Activated CD8-positive, alpha-beta memory T cell treated with anti-CD3 and anti-CD28 coated beads, Interleukin-2, amount 10 ng/mL, durations not matched to agents 7 days and 5 days (primary cell): ENCODE measurements around the gene RABL3. TPM values are rescaled to one million over a fixed set of nuclear protein-coding genes. Genes with fewer than 3 reads are reported as not detected.
A peak's percentile ranks its signal among the peaks of the same experiment; 100 is the strongest.
"Not testable (repeated sequence)": the region's sequence is repeated elsewhere in the genome, so short reads cannot be mapped to it uniquely, and the experiment has no call there.

ENCODE experiments used
- ATAC-seq: fragments of 150-1000 bp; cut with Tn5 transposase; one replicate; pipeline ENCODE4 v1.10.0; 2021; ENCODE audit warnings: moderate library complexity
- CTCF ChIA-PET: fragments of 350-600 bp; sonication (Branson Sonifier 250); formaldehyde crosslinking; loops from one replicate; lab custom pipeline; 2021; ENCODE audit warnings: antibody characterized with exemption; lab: Charles Lee
- DNase-seq: peaks from one replicate; pipeline ENCODE4 v3.0.0-alpha.2; 2020
- H3K27ac Mint-ChIP-seq: one replicate; pipeline ENCODE4 v1.8.0; 2021; ENCODE audit warnings: mild to moderate bottlenecking, mixed read lengths
- H3K27me3 Mint-ChIP-seq: one replicate; pipeline ENCODE4 v1.8.0; 2021; ENCODE audit warnings: mixed read lengths
- H3K36me3 Mint-ChIP-seq: one replicate; pipeline ENCODE4 v1.8.0; 2021; ENCODE audit warnings: mild to moderate bottlenecking, mixed read lengths
- H3K4me1 Mint-ChIP-seq: one replicate; pipeline ENCODE4 v1.8.0; 2021; ENCODE audit warnings: mixed read lengths
- H3K4me3 Mint-ChIP-seq: one replicate; pipeline ENCODE4 v1.8.0; 2021; ENCODE audit warnings: mild to moderate bottlenecking, moderate library complexity, mixed read lengths
- H3K9me3 Mint-ChIP-seq: one replicate; pipeline ENCODE4 v1.8.0; 2022; ENCODE audit warnings: low read depth, mixed read lengths
- total RNA-seq, 2 experiments: library from RNA; stranded (reverse); gene quantifications; one replicate each; pipeline ENCODE4 v1.2.3, GENCODE V29; 2021

RABL3 gene
- total RNA-seq, 2 experiments from 2014 or later = 18.8 to 21.0 TPM

- no peaks in the 10 kb centered on the region for H3K9me3 Mint-ChIP-seq
- H3K4me3 Mint-ChIP-seq = no peak overlapping the region
- H3K27ac Mint-ChIP-seq = no peak overlapping the region
- CTCF ChIA-PET = interaction anchor here (1.3 kb wide), 1 partner anchor 12 kb away, joined by 3 read pairs; no protein-coding TSS in a partner anchor
- peaks cover 14% of the 10 kb centered on the region for H3K4me1 Mint-ChIP-seq
- ATAC-seq (no peak), DNase-seq (no peak)
- peaks cover 9% of the 10 kb centered on the region for H3K36me3 Mint-ChIP-seq
- no peaks in the 10 kb centered on the region for H3K27me3 Mint-ChIP-seq
Observed at GRCh38 chr3:120765830-120766493, 23.6 kb upstream of the RABL3 start.

- no peak overlapping the region for H3K27ac Mint-ChIP-seq
- ATAC-seq (no peak), DNase-seq (no peak)
- CTCF ChIA-PET = interaction anchor here (1.0 kb wide), 1 partner anchor 31 kb away, joined by 3 read pairs; no protein-coding TSS in a partner anchor
- no peaks in the 10 kb centered on the region for H3K9me3 Mint-ChIP-seq
- H3K4me1 Mint-ChIP-seq = peaks cover 14% of the 10 kb centered on the region
- no peaks in the 10 kb centered on the region for H3K27me3 Mint-ChIP-seq
- no peak overlapping the region for H3K4me3 Mint-ChIP-seq
- peaks cover 17% of the 10 kb centered on the region for H3K36me3 Mint-ChIP-seq
Observed at GRCh38 chr3:120764206-120764605, 21.9 kb upstream of the RABL3 start.

- Mint-ChIP-seq H3K4me3 (no peak overlapping the region), H3K36me3 (peaks cover 20% of the 10 kb centered on the region), H3K27ac (no peak overlapping the region), H3K9me3 (no peaks in the 10 kb centered on the region), H3K4me1 (peaks cover 14% of the 10 kb centered on the region), H3K27me3 (no peaks in the 10 kb centered on the region)
- CTCF ChIA-PET = interaction anchor here (1.1 kb wide), 1 partner anchor 166 kb away, joined by 3 read pairs; no protein-coding TSS in a partner anchor
- DNase-seq = no peak
- no peak for ATAC-seq
Observed at GRCh38 chr3:120763601-120764000, 21.3 kb upstream of the RABL3 start.

GRCh38 chr3:120762615-120763014, 20.3 kb upstream of the RABL3 start:
- DNase-seq (no peak), ATAC-seq (no peak)
- Mint-ChIP-seq H3K4me3 (no peak overlapping the region), H3K27ac (no peak overlapping the region), H3K4me1 (peaks cover 12% of the 10 kb centered on the region), H3K9me3 (peaks cover 5% of the 10 kb centered on the region), H3K36me3 (peaks cover 24% of the 10 kb centered on the region), H3K27me3 (no peaks in the 10 kb centered on the region)
- CTCF ChIA-PET = interaction anchor here (1.1 kb wide), 2 partner anchors 32 to 165 kb away, joined by 3 to 4 read pairs; no protein-coding TSS in a partner anchor

- H3K9me3 Mint-ChIP-seq, CTCF ChIA-PET, DNase-seq, H3K27me3 Mint-ChIP-seq, H3K27ac Mint-ChIP-seq, H3K4me3 Mint-ChIP-seq, H3K4me1 Mint-ChIP-seq, ATAC-seq: not testable (repeated sequence)
- peaks cover 54% of the 10 kb centered on the region for H3K36me3 Mint-ChIP-seq
Observed at GRCh38 chr3:120758551-120758950, 16.2 kb upstream of the RABL3 start.

- no peaks in the 10 kb centered on the region for H3K27me3 Mint-ChIP-seq
- no peak overlapping the region for H3K4me3 Mint-ChIP-seq
- DNase-seq = no peak
- H3K36me3 Mint-ChIP-seq = peaks cover 67% of the 10 kb centered on the region
- CTCF ChIA-PET = no interaction called here
- no peak overlapping the region for H3K27ac Mint-ChIP-seq
- no peak for ATAC-seq
- H3K9me3 Mint-ChIP-seq = peaks cover 9% of the 10 kb centered on the region
- H3K4me1 Mint-ChIP-seq = peaks cover 2% of the 10 kb centered on the region
Observed at GRCh38 chr3:120756061-120756460, 13.7 kb upstream of the RABL3 start.

- Mint-ChIP-seq H3K27ac (no peak overlapping the region), H3K36me3 (peaks cover 60% of the 10 kb centered on the region), H3K4me3 (no peak overlapping the region), H3K4me1 (peaks cover 2% of the 10 kb centered on the region), H3K9me3 (peaks cover 9% of the 10 kb centered on the region), H3K27me3 (no peaks in the 10 kb centered on the region)
- CTCF ChIA-PET = interaction anchor here (0.9 to 1.2 kb wide), 2 partner anchors 12 to 41 kb away, joined by 3 to 5 read pairs; no protein-coding TSS in a partner anchor
- ATAC-seq = no peak
- DNase-seq = no peak
Observed at GRCh38 chr3:120753810-120754209, 11.5 kb upstream of the RABL3 start.

- Mint-ChIP-seq H3K27ac (no peak overlapping the region), H3K4me1 (peaks cover 2% of the 10 kb centered on the region)
- CTCF ChIA-PET = interaction anchor here (1.0 kb wide), 1 partner anchor 42 kb away, joined by 3 read pairs; no protein-coding TSS in a partner anchor
Observed at GRCh38 chr3:120752865-120753264, 10.5 kb upstream of the RABL3 start.

GRCh38 chr3:120752230-120752629, 9.9 kb upstream of the RABL3 start:
- Mint-ChIP-seq H3K27ac (no peak overlapping the region), H3K9me3 (peaks cover 4% of the 10 kb centered on the region), H3K27me3 (no peaks in the 10 kb centered on the region), H3K36me3 (peaks cover 54% of the 10 kb centered on the region), H3K4me3 (no peak overlapping the region), H3K4me1 (peaks cover 2% of the 10 kb centered on the region)
- no peak for DNase-seq
- CTCF ChIA-PET = interaction anchor here (1.0 kb wide), 1 partner anchor 43 kb away, joined by 3 read pairs; no protein-coding TSS in a partner anchor
- ATAC-seq = no peak

More at GRCh38 chr3:120752865-120753264, 10.5 kb upstream of the RABL3 start:
- H3K36me3 Mint-ChIP-seq = peaks cover 53% of the 10 kb centered on the region
- no peak for ATAC-seq
- no peak for DNase-seq
- H3K4me3 Mint-ChIP-seq = no peak overlapping the region
- H3K9me3 Mint-ChIP-seq = peaks cover 4% of the 10 kb centered on the region
- no peaks in the 10 kb centered on the region for H3K27me3 Mint-ChIP-seq

- CTCF ChIA-PET = no interaction called here
- H3K27me3 Mint-ChIP-seq = no peaks in the 10 kb centered on the region
- peaks cover 44% of the 10 kb centered on the region for H3K36me3 Mint-ChIP-seq
- ATAC-seq (no peak), DNase-seq (no peak)
- H3K4me3 Mint-ChIP-seq = no peak overlapping the region
- H3K4me1 Mint-ChIP-seq = peaks cover 2% of the 10 kb centered on the region
- no peaks in the 10 kb centered on the region for H3K9me3 Mint-ChIP-seq
- no peak overlapping the region for H3K27ac Mint-ChIP-seq
Observed at GRCh38 chr3:120749843-120750242, 7.5 kb upstream of the RABL3 start.

GRCh38 chr3:120745466-120745865, 3.1 kb upstream of the RABL3 start:
- Mint-ChIP-seq H3K36me3 (peaks cover 13% of the 10 kb centered on the region), H3K4me3 (no peak overlapping the region), H3K27me3 (no peaks in the 10 kb centered on the region), H3K9me3 (no peaks in the 10 kb centered on the region), H3K27ac (no peak overlapping the region), H3K4me1 (peaks cover 29% of the 10 kb centered on the region)
- CTCF ChIA-PET = no interaction called here
- ATAC-seq (no peak), DNase-seq (no peak)

GRCh38 chr3:120743556-120744195, 1.4 kb upstream of the RABL3 start:
- ATAC-seq (no peak), DNase-seq (no peak)
- peaks cover 12% of the 10 kb centered on the region for H3K36me3 Mint-ChIP-seq
- CTCF ChIA-PET = no interaction called here
- no peaks in the 10 kb centered on the region for H3K9me3 Mint-ChIP-seq
- peak overlapping the region; percentile 98 for H3K27ac Mint-ChIP-seq
- H3K27me3 Mint-ChIP-seq = no peaks in the 10 kb centered on the region
- H3K4me1 Mint-ChIP-seq = peaks cover 29% of the 10 kb centered on the region
- H3K4me3 Mint-ChIP-seq = peak overlapping the region; percentile 99

- H3K4me3 Mint-ChIP-seq = peak overlapping the region; percentile 99
- ATAC-seq = peak; percentile 24
- peak; percentile 59 for DNase-seq
- H3K4me1 Mint-ChIP-seq = peaks cover 29% of the 10 kb centered on the region
- peaks cover 17% of the 10 kb centered on the region for H3K36me3 Mint-ChIP-seq
- no peaks in the 10 kb centered on the region for H3K27me3 Mint-ChIP-seq
- no peaks in the 10 kb centered on the region for H3K9me3 Mint-ChIP-seq
- CTCF ChIA-PET = interaction anchor here (1.7 kb wide), 1 partner anchor 147 kb away, joined by 8 read pairs; the partner anchor contains the start of gene NDUFB4
- peak overlapping the region; percentile 98 for H3K27ac Mint-ChIP-seq
Observed at GRCh38 chr3:120742849-120743365, 591 bp upstream of the RABL3 start.
